MM.1S (cell line): ENCODE measurements around the gene ZNF205.

Experiments
- CTCF ChIP-seq: fragments of 300-600 bp; sonication (generic); IDR thresholded peaks from 2 replicates; pipeline ENCODE4 v1.5.1; 2016; ENCODE audit warnings: antibody characterized with exemption, low read length, mixed read lengths
- EZH2 ChIP-seq: fragments of 300-600 bp; sonication (generic); optimal IDR thresholded peaks from 2 replicates; pipeline ENCODE3; 2017; ENCODE audit warnings: low read depth, mild to moderate bottlenecking, antibody characterized with exemption, low read length, mixed read lengths

GRCh38 chr16:3118204-3118790 is 5.9 kb downstream of the ZNF205 start:
- TF ChIP-seq CTCF: no peak
- TF ChIP-seq EZH2: no peak
